H9 (cell line): Measurements from ENCODE around the gene MRAS. TPM values are rescaled to one million over a fixed set of nuclear protein-coding genes. Genes with fewer than 3 reads are reported as not detected.

Source experiments
- DNase-seq: peaks from one replicate; pipeline ENCODE4 v3.0.0-alpha.2; 2017
- H2AFZ ChIP-seq: one replicate; pipeline ENCODE4 v1.6.1; 2013; ENCODE audit warnings: mild to moderate bottlenecking, low read length, control low read depth, moderate library complexity
- H2AK5ac ChIP-seq: 2 replicates; pipeline ENCODE4 v1.6.1; 2013; ENCODE audit warnings: low read length, control low read depth, mixed read lengths; ENCODE audit not compliant: insufficient read length
- H2BK120ac ChIP-seq: one replicate; pipeline ENCODE4 v1.6.1; 2013; ENCODE audit warnings: low read depth, mild to moderate bottlenecking, low read length, control low read depth, inconsistent platforms; ENCODE audit not compliant: poor library complexity, severe bottlenecking
- H2BK12ac ChIP-seq: 2 replicates; pipeline ENCODE4 v1.6.1; 2013; ENCODE audit warnings: low read length, control low read depth, mixed read lengths, low read depth; ENCODE audit not compliant: insufficient read length
- H2BK15ac ChIP-seq: 2 replicates; pipeline ENCODE4 v1.6.1; 2013; ENCODE audit warnings: low read depth, low read length, control low read depth
- H2BK20ac ChIP-seq: one replicate; pipeline ENCODE4 v1.6.1; 2013; ENCODE audit warnings: low read depth, mild to moderate bottlenecking, low read length, control low read depth, inconsistent platforms; ENCODE audit not compliant: poor library complexity, severe bottlenecking
- H2BK5ac ChIP-seq: 2 replicates; pipeline ENCODE4 v1.6.1; 2013; ENCODE audit warnings: low read length, control low read depth, mixed read lengths; ENCODE audit not compliant: insufficient read length
- H3K14ac ChIP-seq: 2 replicates; pipeline ENCODE4 v1.6.1; 2013; ENCODE audit warnings: low read length, control low read depth; ENCODE audit not compliant: insufficient read depth
- H3K18ac ChIP-seq: 2 replicates; pipeline ENCODE4 v1.6.1; 2013; ENCODE audit warnings: low read depth, mild to moderate bottlenecking, mixed read lengths, low read length, control low read depth; ENCODE audit not compliant: insufficient read length
- H3K23ac ChIP-seq: 2 replicates; pipeline ENCODE4 v1.6.1; 2013; ENCODE audit warnings: low read length, control low read depth, mixed read lengths, low read depth; ENCODE audit not compliant: insufficient read length
- H3K23me2 ChIP-seq: 2 replicates; pipeline ENCODE4 v1.6.1; 2013; ENCODE audit warnings: low read depth, mild to moderate bottlenecking, mixed read lengths, low read length, control low read depth; ENCODE audit not compliant: insufficient read length, poor library complexity, severe bottlenecking
- H3K27ac ChIP-seq: 2 replicates; pipeline ENCODE4 v1.5.1; 2013; ENCODE audit warnings: low read length, control low read depth, mixed read lengths, low read depth; ENCODE audit not compliant: insufficient read length
- H3K27me3 ChIP-seq: 2 replicates; pipeline ENCODE4 v1.6.1; 2013; ENCODE audit warnings: low read length, control low read depth, inconsistent platforms; ENCODE audit not compliant: insufficient read depth
- H3K4ac ChIP-seq: 2 replicates; pipeline ENCODE4 v1.6.1; 2013; ENCODE audit warnings: low read depth, mild to moderate bottlenecking, control low read depth, inconsistent platforms, low read length, moderate library complexity
- H3K4me1 ChIP-seq: 2 replicates; pipeline ENCODE4 v1.6.1; 2013; ENCODE audit warnings: low read length, control low read depth, inconsistent platforms; ENCODE audit not compliant: insufficient read depth
- H3K4me2 ChIP-seq: 2 replicates; pipeline ENCODE4 v1.6.1; 2013; ENCODE audit warnings: low read length, control low read depth, mixed read lengths; ENCODE audit not compliant: insufficient read length, insufficient read depth
- H3K56ac ChIP-seq: 2 replicates; pipeline ENCODE4 v1.6.1; 2013; ENCODE audit warnings: low read depth, mild to moderate bottlenecking, mixed read lengths, low read length, control low read depth; ENCODE audit not compliant: insufficient read length
- H3K79me1 ChIP-seq: 2 replicates; pipeline ENCODE4 v1.6.1; 2013; ENCODE audit warnings: low read depth, mild to moderate bottlenecking, moderate library complexity, low read length, control low read depth, inconsistent platforms; ENCODE audit not compliant: insufficient read depth, poor library complexity, severe bottlenecking
- H3K79me2 ChIP-seq: 2 replicates; pipeline ENCODE4 v1.6.1; 2013; ENCODE audit warnings: low read length, control low read depth, inconsistent platforms; ENCODE audit not compliant: insufficient read depth
- H3K9ac ChIP-seq: 2 replicates; pipeline ENCODE4 v1.6.1; 2013; ENCODE audit warnings: low read length, control low read depth, mixed read lengths; ENCODE audit not compliant: insufficient read length; ENCODE audit errors: extremely low read depth
- H3K9me3 ChIP-seq: one replicate; pipeline ENCODE4 v1.6.1; 2013; ENCODE audit warnings: low read depth, low read length, inconsistent platforms; ENCODE audit not compliant: control insufficient read depth
- H3T11ph ChIP-seq: one replicate; pipeline ENCODE4 v1.6.1; 2013; ENCODE audit warnings: mild to moderate bottlenecking, low read length, control low read depth, inconsistent platforms
- H4K20me1 ChIP-seq: one replicate; pipeline ENCODE4 v1.6.1; 2013; ENCODE audit not compliant: control insufficient read depth, insufficient read length, insufficient read depth
- H4K5ac ChIP-seq: 2 replicates; pipeline ENCODE4 v1.6.1; 2013; ENCODE audit warnings: low read depth, mild to moderate bottlenecking, mixed read lengths, low read length, control low read depth; ENCODE audit not compliant: insufficient read length
- H4K8ac ChIP-seq: replicated peaks from 2 replicates; pipeline ENCODE4 v1.6.1; 2013; ENCODE audit warnings: low read length, control low read depth, mixed read lengths, low read depth; ENCODE audit not compliant: insufficient read length
- H4K91ac ChIP-seq: 2 replicates; pipeline ENCODE4 v1.6.1; 2013; ENCODE audit warnings: low read depth, mild to moderate bottlenecking, moderate library complexity, mixed read lengths, low read length, control low read depth; ENCODE audit not compliant: insufficient read length
- H3K27ac Mint-ChIP-seq, 3 experiments: 2 replicates in 2 of 3; 3 replicates in 1 of 3; pipeline ENCODE4 v1.8.0; 2020 to 2021; ENCODE audit warnings: mixed read lengths in 3 of 3, mild to moderate bottlenecking in 1 of 3, moderate library complexity in 1 of 3
- H3K27me3 Mint-ChIP-seq: 2 replicates; pipeline ENCODE4 v1.8.0; 2021; ENCODE audit warnings: low read depth, mild to moderate bottlenecking, moderate library complexity, mixed read lengths
- H3K36me3 Mint-ChIP-seq, 3 experiments: 2 replicates in 2 of 3; 3 replicates in 1 of 3; pipeline ENCODE4 v1.8.0; 2020 to 2021; ENCODE audit warnings: low read depth in 3 of 3, mixed read lengths in 3 of 3; ENCODE audit not compliant: insufficient read depth in 1 of 3
- H3K4me1 Mint-ChIP-seq, 2 experiments: 2 replicates each; pipeline ENCODE4 v1.8.0; 2020; ENCODE audit warnings: mixed read lengths in 2 of 2
- H3K4me3 Mint-ChIP-seq, 2 experiments: 2 replicates in 1 of 2; 3 replicates in 1 of 2; pipeline ENCODE4 v1.8.0; 2020 to 2021; ENCODE audit warnings: mild to moderate bottlenecking in 2 of 2, mixed read lengths in 2 of 2, moderate library complexity in 1 of 2
- H3K9me3 Mint-ChIP-seq, 2 experiments: 2 replicates in 1 of 2; 3 replicates in 1 of 2; pipeline ENCODE4 v1.8.0; 2020; ENCODE audit warnings: mild to moderate bottlenecking in 2 of 2, mixed read lengths in 2 of 2, moderate library complexity in 1 of 2
- CTCF ChIP-seq: fragments of 200-600 bp; sonication (generic); conservative IDR thresholded peaks from 3 replicates; pipeline ENCODE4 v1.8.0; 2021; ENCODE audit warnings: antibody characterized with exemption, mild to moderate bottlenecking
- WGBS: extraction: QIAGEN DNeasy Blood & Tissue Kit; methylation state at CpG from one replicate; pipeline ENCODE4 v1.1.7; 2013; ENCODE audit warnings: missing lambda C conversion rate, low lambda C conversion rate, mixed read lengths; ENCODE audit not compliant: insufficient read length; ENCODE audit errors: extremely low coverage; 5-methylcytosine and 5-hydroxymethylcytosine counted together
- total RNA-seq: library from RNA; stranded (reverse); gene quantifications from 2 replicates; pipeline ENCODE4 v1.2.1, GENCODE V29; 2021

MRAS gene
- total RNA-seq, 1 experiment from 2014 or later, result 10.9 TPM

- H3K4me1 ChIP-seq, result no peaks in the 10 kb centered on the region
- H3K27ac Mint-ChIP-seq, result no peak overlapping the region
- H2BK20ac ChIP-seq, result no peak overlapping the region
- peaks cover 8% of the 10 kb centered on the region; the same call in 1 of the 2 replicates for H3K27me3 ChIP-seq
- H3K9ac ChIP-seq, result no peak overlapping the region
- no peaks in the 10 kb centered on the region for H3K9me3 ChIP-seq
- H3K9me3 Mint-ChIP-seq, result peaks cover 10 to 11% of the 10 kb centered on the region in 2 experiments; a peak in 4 of 5 replicates
- no peak overlapping the region for H3T11ph ChIP-seq
- no peak overlapping the region for H4K5ac ChIP-seq
- no peak overlapping the region for H2BK120ac ChIP-seq
- no peak overlapping the region for H4K91ac ChIP-seq
- H2BK15ac ChIP-seq, result no peak overlapping the region
- no peak overlapping the region for H2AFZ ChIP-seq
- H3K27me3 Mint-ChIP-seq, result peaks cover 73% of the 10 kb centered on the region
- no peak overlapping the region for H3K14ac ChIP-seq
- no peaks in the 10 kb centered on the region for H3K79me2 ChIP-seq
- peaks cover 14% of the 10 kb centered on the region for H3K23me2 ChIP-seq
- H3K4me2 ChIP-seq, result peak overlapping the region; percentile 44
- H3K23ac ChIP-seq, result no peak overlapping the region
- H3K4me3 Mint-ChIP-seq, result peak overlapping the region; percentile 63 to 69; a peak in 4 of 5 replicates
- no peak overlapping the region for H2AK5ac ChIP-seq
- H3K4me1 Mint-ChIP-seq, result peaks cover 3 to 11% of the 10 kb centered on the region in 2 experiments; a peak in 3 of 4 replicates
- H2BK5ac ChIP-seq, result no peak overlapping the region
- DNase-seq, result no peak
- H3K79me1 ChIP-seq, result no peaks in the 10 kb centered on the region
- WGBS, result no CpG with 5 or more reads among the region's 16 CpGs
- no peak overlapping the region for H3K4ac ChIP-seq
- no peak overlapping the region for H2BK12ac ChIP-seq
- TF ChIP-seq CTCF, result no peak
- H4K20me1 ChIP-seq, result no peaks in the 10 kb centered on the region
- peaks cover 0 to 10% (median 8%) of the 10 kb centered on the region in 3 experiments; a peak in 3 of 7 replicates for H3K36me3 Mint-ChIP-seq
- H3K18ac ChIP-seq, result peak overlapping the region; percentile 10
- H3K27ac ChIP-seq, result no peak overlapping the region
- no peak overlapping the region for H4K8ac ChIP-seq
- H3K56ac ChIP-seq, result no peak overlapping the region
Observed at GRCh38 chr3:138433892-138434275, 85.5 kb downstream of the MRAS start.
